Left lung (tissue), 10 donors: ENCODE results near the gene SUMO1. TPM values are rescaled to one million over a fixed set of nuclear protein-coding genes. Genes with fewer than 3 reads are reported as not detected.

Experiments used
- ATAC-seq: fragments of 200-7000 bp; cut with Tn5 transposase; one replicate; pipeline ENCODE4 v1.9.1; 2020; ENCODE audit warnings: moderate library complexity
- DNase-seq, 4 donors: peaks; one replicate each; pipeline ENCODE4 v3.0.0-alpha.2; 2013 to 2020
- H3K27ac ChIP-seq, 2 donors: fragments of 200-600 bp; sonication (generic) in 1 of 2; one replicate each; pipeline versions ENCODE4 v1.5.0 to v1.8.0; 2020 to 2021
- H3K27me3 ChIP-seq, 2 donors: fragments of 200-600 bp; sonication (generic) in 1 of 2; one replicate each; pipeline versions ENCODE4 v1.5.0 to v1.8.0; 2020 to 2021
- H3K36me3 ChIP-seq, 2 donors: fragments of 200-600 bp; sonication (generic) in 1 of 2; one replicate each; pipeline versions ENCODE4 v1.5.0 to v1.8.0; 2020 to 2021
- H3K4me1 ChIP-seq, 2 donors: fragments of 200-600 bp; one replicate each; pipeline ENCODE4 v1.8.0; 2021
- H3K4me3 ChIP-seq, 2 donors: fragments of 200-600 bp; sonication (generic) in 1 of 2; one replicate each; pipeline versions ENCODE4 v1.5.0 to v1.8.0; 2020 to 2021; ENCODE audit warnings: mild to moderate bottlenecking in 1 of 2
- H3K9me3 ChIP-seq, 2 donors: fragments of 200-600 bp; sonication (generic) in 1 of 2; one replicate each; pipeline versions ENCODE4 v1.5.0 to v1.8.0; 2020 to 2021
- CTCF ChIP-seq, 2 donors: fragments of 200-600 bp; sonication (generic) in 1 of 2; IDR thresholded peaks; one replicate each; pipeline versions ENCODE4 v1.5.0 to v1.8.0; 2021; ENCODE audit warnings: antibody characterized with exemption in 2 of 2
- intact Hi-C, 2 donors: fragments of 100-400 bp; cut with DNase I; formaldehyde crosslinking; loops; one replicate each; pipeline versions ENCODE4 v1.11.2 to v1.14.2; 2022
- polyA plus RNA-seq, 6 donors: library from polyadenylated mRNA; unstranded; fragments of 120-200 nt; gene quantifications; one replicate each; pipeline ENCODE4 v1.2.1, GENCODE V29; 2013; ENCODE audit not compliant: insufficient read length in 6 of 6
- total RNA-seq, 2 donors: library from RNA; stranded (reverse); fragmentation: NEBNext Ultra II Directional; extraction: Animal tissue kit (Norgen Biotek cat#: 25700); gene quantifications; one replicate each; pipeline ENCODE4 v1.2.1, GENCODE V29; 2021
- donor health status: DM: no; HTN: yes; CAD: no.
- donor health status: DM: no; HTN: no; CAD: no.

The SUMO1 gene
- total and polyA plus RNA-seq, 8 donors, result 73.7 to 173 (median 150) TPM

- TF ChIP-seq CTCF (IDR thresholded peaks at IDR 0.05), result no peak
- ATAC-seq (no peak), DNase-seq (peak in 1 of 4 donors; percentile 39)
- intact Hi-C loops, result no loop called here
- H3K4me1 ChIP-seq, result no peaks in the 10 kb centered on the region
- H3K27me3 ChIP-seq, result no peaks in the 10 kb centered on the region
- H3K27ac ChIP-seq, result no peak overlapping the region
- no peaks in the 10 kb centered on the region for H3K36me3 ChIP-seq
- no peaks in the 10 kb centered on the region for H3K9me3 ChIP-seq
- H3K4me3 ChIP-seq, result no peak overlapping the region
Measured at GRCh38 chr2:202158796-202159195, 79.6 kb downstream of the SUMO1 start.

- no peak for TF ChIP-seq CTCF (IDR thresholded peaks at IDR 0.05)
- no peak for ATAC-seq
- DNase-seq, result no peak
- Histone ChIP-seq H3K9me3 (no peaks in the 10 kb centered on the region), H3K4me3 (no peak overlapping the region), H3K27ac (no peak overlapping the region), H3K36me3 (no peaks in the 10 kb centered on the region), H3K4me1 (no peaks in the 10 kb centered on the region), H3K27me3 (no peaks in the 10 kb centered on the region)
- intact Hi-C loops, result no loop called here
Measured at GRCh38 chr2:202157211-202157990, 81.0 kb downstream of the SUMO1 start.

Other genes with a start within 250 kb of the SUMO1 start
- 10 to 100 TPM; 11.1 to 17.6 TPM for gene FZD7, start 204.7 kb downstream of the SUMO1 start, total RNA-seq
- 10 to 100 TPM; 30.1 to 43.1 (median 40.3) TPM for gene FZD7, start 204.7 kb downstream of the SUMO1 start, polyA plus RNA-seq
- 1 to 10 TPM in 1 of 2 donors, not detected in 1; 1.7 TPM for gene KIAA2012, start 165.3 kb downstream of the SUMO1 start, total RNA-seq
- gene KIAA2012, start 165.3 kb downstream of the SUMO1 start, polyA plus RNA-seq, result 1 to 10 TPM in 4 of 6 donors, under 1 TPM in 2; 0.46 to 2.8 (median 1.5) TPM
- 10 to 100 TPM; 35.3 to 61.4 TPM for gene NOP58, start 27.2 kb upstream of the SUMO1 start, total RNA-seq
- gene NOP58, start 27.2 kb upstream of the SUMO1 start, polyA plus RNA-seq, result 100 to 1,000 TPM in 5 of 6 donors, 10 to 100 TPM in 1; 95.1 to 125 (median 109) TPM
- gene BMPR2, start 137.7 kb upstream of the SUMO1 start, total RNA-seq, result 10 to 100 TPM; 88.7 to 99.7 TPM
- 10 to 100 TPM; 68.3 to 89.3 (median 77.3) TPM for gene BMPR2, start 137.7 kb upstream of the SUMO1 start, polyA plus RNA-seq